Fibroblast of lung (primary cell): ENCODE measurements around the gene MTMR6.

Source experiments
- CTCF ChIP-seq, 2 donors: IDR thresholded peaks in 1 of 2; conservative IDR thresholded peaks in 1 of 2; 1 replicate in 1 of 2; 2 replicates in 1 of 2; pipeline ENCODE4 v1.5.1; 2011 to 2012; ENCODE audit warnings: low read length in 2 of 2, control low read depth in 1 of 2, inconsistent platforms in 1 of 2, low read depth in 1 of 2, mild to moderate bottlenecking in 1 of 2
- EZH2 ChIP-seq: IDR thresholded peaks from 2 replicates; pipeline ENCODE4 v1.5.1; 2012; ENCODE audit warnings: low read length, control low read depth, mild to moderate bottlenecking; ENCODE audit errors: missing control alignments

GRCh38 chr13:25252225-25252624 is 35.1 kb downstream of the MTMR6 start:
- TF ChIP-seq CTCF (conservative IDR thresholded peaks at IDR 0.05 in 1 of 2, IDR thresholded peaks at IDR 0.05 in 1 of 2; ENCODE audit: low read depth in 1 of 2, low read length in 2 of 2) (no peak), EZH2 (no peak)
